ENCODE results near the gene BCAS4. TPM values are rescaled to one million over a fixed set of nuclear protein-coding genes. Genes with fewer than 3 reads are reported as not detected.
A peak's percentile ranks its signal among the peaks of the same experiment; 100 is the strongest.

Gene BCAS4
- total RNA-seq, 1 donor from 2014 or later, result 8.9 TPM

DNA sequence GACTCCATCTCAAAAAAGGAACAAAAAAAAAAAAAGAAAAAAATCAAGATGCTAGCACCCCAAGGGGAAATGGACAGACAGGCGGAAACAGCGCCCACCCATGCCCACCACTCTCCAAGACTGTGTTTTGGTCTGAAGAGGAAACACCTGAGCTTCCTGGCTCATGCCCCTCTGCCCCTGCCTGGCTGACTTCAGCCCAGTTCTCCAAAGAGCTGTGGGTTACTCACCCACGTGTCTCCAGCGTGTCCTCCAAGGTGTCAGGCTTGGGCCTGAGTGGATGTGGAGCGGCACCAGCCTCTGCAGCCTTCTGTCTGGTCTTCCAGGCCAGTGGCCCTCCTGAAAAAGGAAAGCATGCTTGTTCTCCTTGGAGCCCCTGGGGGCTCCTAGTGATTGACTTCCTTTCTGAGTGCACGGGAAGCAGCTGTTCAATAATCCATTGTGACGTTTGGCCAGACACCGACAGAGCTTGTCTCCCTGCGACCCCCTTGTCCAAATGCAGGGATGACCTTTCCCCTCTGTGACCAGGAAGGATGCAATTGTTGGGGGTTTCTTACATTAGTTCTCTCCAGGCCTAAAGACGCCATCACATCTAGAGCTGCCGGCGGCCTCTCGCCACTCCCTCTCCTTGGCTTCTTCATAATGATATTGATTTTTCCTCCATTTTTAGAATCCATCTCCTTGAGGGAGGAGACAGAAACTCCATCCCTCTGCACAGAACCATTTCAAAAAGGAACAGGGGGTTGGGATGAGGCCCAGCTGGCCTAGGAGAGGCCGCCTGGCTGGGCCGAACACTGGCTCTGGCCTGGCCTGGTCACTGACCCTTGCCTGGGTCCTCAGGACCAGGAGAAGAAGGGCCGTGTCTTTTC is 77.9 kb downstream of the BCAS4 start:
- H3K4me3 Mint-ChIP-seq (ENCODE audit: low read depth), result no peak overlapping the region
- TF ChIP-seq, protein P1, sequence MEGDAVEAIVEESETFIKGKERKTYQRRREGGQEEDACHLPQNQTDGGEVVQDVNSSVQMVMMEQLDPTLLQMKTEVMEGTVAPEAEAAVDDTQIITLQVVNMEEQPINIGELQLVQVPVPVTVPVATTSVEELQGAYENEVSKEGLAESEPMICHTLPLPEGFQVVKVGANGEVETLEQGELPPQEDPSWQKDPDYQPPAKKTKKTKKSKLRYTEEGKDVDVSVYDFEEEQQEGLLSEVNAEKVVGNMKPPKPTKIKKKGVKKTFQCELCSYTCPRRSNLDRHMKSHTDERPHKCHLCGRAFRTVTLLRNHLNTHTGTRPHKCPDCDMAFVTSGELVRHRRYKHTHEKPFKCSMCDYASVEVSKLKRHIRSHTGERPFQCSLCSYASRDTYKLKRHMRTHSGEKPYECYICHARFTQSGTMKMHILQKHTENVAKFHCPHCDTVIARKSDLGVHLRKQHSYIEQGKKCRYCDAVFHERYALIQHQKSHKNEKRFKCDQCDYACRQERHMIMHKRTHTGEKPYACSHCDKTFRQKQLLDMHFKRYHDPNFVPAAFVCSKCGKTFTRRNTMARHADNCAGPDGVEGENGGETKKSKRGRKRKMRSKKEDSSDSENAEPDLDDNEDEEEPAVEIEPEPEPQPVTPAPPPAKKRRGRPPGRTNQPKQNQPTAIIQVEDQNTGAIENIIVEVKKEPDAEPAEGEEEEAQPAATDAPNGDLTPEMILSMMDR (IDR thresholded peaks at IDR 0.05; ENCODE audit: unreplicated experiment), result no peak
- DNase-seq (ENCODE audit: low spot score, unreplicated experiment), result no peak
- H3K36me3 Mint-ChIP-seq (ENCODE audit: insufficient read depth), result peaks cover 3% of the 10 kb centered on the region
- no peaks in the 10 kb centered on the region for H3K9me3 Mint-ChIP-seq (ENCODE audit: low read depth)
- no peaks in the 10 kb centered on the region for H3K27me3 Mint-ChIP-seq
- peaks cover 20% of the 10 kb centered on the region for H3K4me1 Mint-ChIP-seq (ENCODE audit: low read depth)
- H3K27ac Mint-ChIP-seq, result peak overlapping the region; percentile 37

DNA sequence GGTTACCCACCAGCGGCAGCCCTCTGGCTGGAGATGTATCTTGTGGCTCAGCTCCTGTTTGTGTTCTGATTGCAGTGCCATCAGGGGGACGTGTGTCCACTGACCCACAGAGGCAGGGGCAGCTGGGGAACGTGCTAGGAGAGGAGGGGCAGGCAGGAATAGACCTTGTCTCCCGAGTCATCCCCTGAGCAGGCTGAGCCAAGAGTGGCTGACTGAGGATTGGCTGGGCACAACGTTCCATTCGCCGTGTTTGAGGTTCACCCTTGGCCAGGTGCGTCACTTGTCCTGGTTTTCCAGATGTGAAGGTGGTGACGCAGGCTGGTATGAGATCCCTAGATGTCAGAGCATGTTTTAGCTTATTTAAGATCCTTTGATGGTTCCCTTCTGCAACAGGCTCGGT is 78.7 kb downstream of the BCAS4 start:
- H3K27me3 Mint-ChIP-seq, result no peaks in the 10 kb centered on the region
- TF ChIP-seq, protein P1 (IDR thresholded peaks at IDR 0.05; ENCODE audit: unreplicated experiment), result no peak
- H3K9me3 Mint-ChIP-seq (ENCODE audit: low read depth), result no peaks in the 10 kb centered on the region
- no peak overlapping the region for H3K4me3 Mint-ChIP-seq (ENCODE audit: low read depth)
- H3K4me1 Mint-ChIP-seq (ENCODE audit: low read depth), result peaks cover 20% of the 10 kb centered on the region
- H3K36me3 Mint-ChIP-seq (ENCODE audit: insufficient read depth), result peaks cover 3% of the 10 kb centered on the region
- no peak overlapping the region for H3K27ac Mint-ChIP-seq
- DNase-seq (ENCODE audit: low spot score, unreplicated experiment), result no peak

DNA sequence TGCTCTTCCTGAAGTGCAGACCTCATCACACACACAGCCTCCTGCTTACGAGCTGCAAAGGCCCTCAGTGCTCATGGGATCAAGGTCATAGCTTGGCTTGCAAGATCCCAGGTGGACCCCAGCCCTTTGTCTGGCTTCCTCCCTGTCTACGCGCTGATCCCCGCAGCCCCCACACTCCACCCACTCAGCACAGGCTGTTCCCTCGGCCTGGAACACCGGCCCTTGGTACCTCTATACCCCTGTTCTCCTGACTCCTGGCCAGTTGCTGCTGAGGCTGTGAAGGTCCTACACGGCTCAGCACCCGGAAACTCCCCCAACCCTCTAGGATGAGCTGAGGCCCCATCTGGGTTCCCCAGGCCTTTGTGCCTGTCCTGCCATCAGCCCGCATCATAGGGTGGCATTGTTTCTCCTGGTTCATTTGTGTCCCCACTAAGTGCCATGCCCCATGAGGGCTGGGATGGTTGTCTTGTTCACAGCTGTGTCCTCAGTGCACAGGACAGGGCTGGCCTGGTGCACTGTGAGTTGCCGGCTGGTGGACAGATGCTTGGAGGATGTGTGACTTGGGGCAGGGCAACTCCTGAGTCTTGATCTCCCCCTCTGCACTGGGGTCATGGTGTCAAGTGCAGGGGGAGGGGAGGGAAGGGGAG is 79.4 kb downstream of the BCAS4 start:
- DNase-seq (ENCODE audit: low spot score, unreplicated experiment), result no peak
- Mint-ChIP-seq H3K4me1 (ENCODE audit: low read depth) (peaks cover 20% of the 10 kb centered on the region), H3K4me3 (ENCODE audit: low read depth) (no peak overlapping the region), H3K9me3 (ENCODE audit: low read depth) (no peaks in the 10 kb centered on the region), H3K27ac (no peak overlapping the region), H3K27me3 (no peaks in the 10 kb centered on the region), H3K36me3 (ENCODE audit: insufficient read depth) (peaks cover 3% of the 10 kb centered on the region)
- TF ChIP-seq, protein P1 (IDR thresholded peaks at IDR 0.05; ENCODE audit: unreplicated experiment), result no peak

DNA sequence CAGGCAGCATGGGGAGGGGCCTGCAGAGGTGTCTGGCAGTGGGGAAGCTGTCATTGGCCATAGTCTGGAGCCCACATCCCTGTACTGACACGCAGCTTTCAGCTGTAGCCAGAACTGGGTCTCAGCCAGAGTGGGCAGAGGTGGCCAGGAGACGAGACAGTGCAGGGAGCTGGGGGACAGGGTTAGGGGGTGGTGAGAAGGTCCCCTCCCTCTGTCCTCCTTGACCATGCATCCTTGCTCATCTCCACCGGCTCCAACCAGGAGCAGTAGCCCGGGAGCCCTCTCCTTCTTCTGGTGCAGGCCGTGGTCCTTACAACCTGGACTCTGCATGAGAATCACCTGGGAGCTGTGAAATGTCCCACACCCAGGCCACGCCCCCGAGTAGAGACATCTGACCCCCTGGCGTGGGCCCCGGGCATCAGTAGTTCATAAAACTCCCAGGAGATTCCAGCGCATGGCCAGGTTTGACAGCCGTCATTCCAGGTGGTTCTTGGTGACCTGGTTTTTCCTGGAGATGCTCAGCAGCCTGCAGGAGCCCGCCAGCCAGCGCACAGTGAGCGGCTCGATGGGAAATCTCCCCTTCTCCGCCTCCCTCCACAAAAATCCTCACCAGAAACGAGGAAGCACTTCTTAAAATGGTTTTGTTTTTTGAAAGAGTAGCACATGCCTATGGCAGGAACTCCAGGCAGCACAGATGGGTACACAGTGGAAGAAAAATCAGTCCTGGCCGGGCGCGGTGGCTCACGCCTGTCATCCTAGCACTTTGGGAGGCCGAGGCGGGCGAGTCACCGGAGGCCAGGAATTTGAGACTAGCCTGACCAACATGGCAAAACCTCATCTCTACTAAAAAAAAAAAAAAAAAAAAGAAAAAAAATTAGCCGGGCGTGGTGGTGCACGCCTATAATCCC is 80.2 kb downstream of the BCAS4 start:
- no peaks in the 10 kb centered on the region for H3K9me3 Mint-ChIP-seq (ENCODE audit: low read depth)
- H3K4me3 Mint-ChIP-seq (ENCODE audit: low read depth), result no peak overlapping the region
- no peak for DNase-seq (ENCODE audit: low spot score, unreplicated experiment)
- no peaks in the 10 kb centered on the region for H3K27me3 Mint-ChIP-seq
- TF ChIP-seq, protein P1 (IDR thresholded peaks at IDR 0.05; ENCODE audit: unreplicated experiment), result no peak
- no peak overlapping the region for H3K27ac Mint-ChIP-seq
- H3K4me1 Mint-ChIP-seq (ENCODE audit: low read depth), result peaks cover 20% of the 10 kb centered on the region
- peaks cover 6% of the 10 kb centered on the region for H3K36me3 Mint-ChIP-seq (ENCODE audit: insufficient read depth)

Data from progenitor cell of endocrine pancreas (in vitro differentiated cells).